Parathyroid adenoma (tissue), 2 donors: ENCODE measurements around the gene KIF23.

Source experiments
- H2AFZ ChIP-seq: fragments of 300-600 bp; sonication (generic); one replicate; pipeline ENCODE4 v1.7.0; 2017; ENCODE audit warnings: antibody characterized with exemption, mild to moderate bottlenecking
- H3K27ac ChIP-seq: fragments of 300-600 bp; sonication (generic); one replicate; pipeline ENCODE4 v1.7.0; 2017
- H3K27me3 ChIP-seq: fragments of 300-600 bp; sonication (generic); one replicate; pipeline ENCODE4 v1.7.0; 2017; ENCODE audit warnings: low read length; ENCODE audit not compliant: control insufficient read depth, insufficient read depth
- H3K36me3 ChIP-seq: fragments of 300-600 bp; sonication (generic); one replicate; pipeline ENCODE4 v1.7.0; 2017; ENCODE audit warnings: low read length; ENCODE audit not compliant: control insufficient read depth, insufficient read depth
- H3K4me1 ChIP-seq: fragments of 300-600 bp; sonication (generic); one replicate; pipeline ENCODE4 v1.7.0; 2017; ENCODE audit warnings: control low read depth
- H3K4me2 ChIP-seq: fragments of 300-600 bp; sonication (generic); one replicate; pipeline ENCODE4 v1.7.0; 2017; ENCODE audit warnings: low read length
- H3K4me3 ChIP-seq: fragments of 300-600 bp; sonication (generic); one replicate; pipeline ENCODE4 v1.7.0; 2017; ENCODE audit warnings: low read depth, low read length
- H3K79me2 ChIP-seq: fragments of 300-600 bp; sonication (generic); one replicate; pipeline ENCODE4 v1.7.0; 2017; ENCODE audit warnings: control low read depth
- H3K9ac ChIP-seq: fragments of 300-600 bp; sonication (generic); one replicate; pipeline ENCODE4 v1.7.0; 2017; ENCODE audit warnings: mild to moderate bottlenecking
- H3K9me3 ChIP-seq: fragments of 300-600 bp; sonication (generic); one replicate; pipeline ENCODE4 v1.7.0; 2017; ENCODE audit warnings: low read length; ENCODE audit not compliant: control insufficient read depth
- CTCF ChIP-seq: fragments of 300-600 bp; sonication (generic); IDR thresholded peaks from one replicate; pipeline ENCODE4 v1.7.0; 2017; ENCODE audit warnings: antibody characterized with exemption, mild to moderate bottlenecking
- donor health status: primary hyperparathyroidism.

Gene KIF23

DNA sequence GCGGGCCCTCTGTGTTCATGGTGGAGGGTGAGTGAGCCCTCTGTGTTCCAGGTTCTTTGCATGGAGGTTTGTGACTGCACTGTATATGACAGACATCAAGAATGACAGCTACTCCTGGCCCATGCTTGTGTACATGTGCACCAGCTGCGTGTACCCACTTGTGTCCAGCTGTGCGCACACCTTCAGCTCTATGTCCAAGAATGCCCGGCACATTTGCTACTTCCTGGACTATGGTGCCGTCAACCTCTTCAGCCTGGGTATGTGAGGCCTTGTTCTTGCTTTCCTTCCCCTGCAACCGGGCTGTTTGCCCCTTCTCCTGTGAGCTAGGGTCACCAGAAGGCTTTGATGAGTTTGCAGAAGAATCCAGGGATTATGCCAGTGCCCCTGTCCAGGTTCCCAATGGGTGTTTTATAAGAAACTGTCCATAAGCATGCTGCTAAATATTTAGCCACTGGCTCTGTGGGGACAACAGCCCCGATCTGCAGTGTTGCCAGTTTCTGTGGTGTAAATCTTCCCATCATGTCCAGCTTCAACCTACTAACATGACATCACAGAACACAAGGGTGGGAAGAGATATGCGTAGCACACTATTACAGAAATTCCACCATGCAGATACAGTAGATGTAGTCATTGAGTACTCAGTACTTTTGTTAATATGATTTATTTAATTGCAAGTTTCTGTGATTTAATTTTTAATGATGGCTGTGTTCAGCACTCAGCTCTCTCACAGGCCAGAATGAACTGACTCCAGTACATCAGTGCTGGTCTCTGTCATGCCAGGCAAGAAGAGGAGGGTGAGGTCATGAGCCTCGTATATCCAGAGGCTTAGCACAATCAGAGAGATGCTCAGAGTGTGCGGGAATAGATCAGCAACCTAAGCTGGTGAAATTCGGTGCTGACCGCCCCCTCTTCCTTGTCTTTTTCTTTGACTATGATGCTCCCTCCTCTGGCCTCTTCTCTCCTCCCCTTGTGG lies 29.2 kb upstream of the KIF23 start:
- Histone ChIP-seq H3K27ac (no peak overlapping the region), H3K4me2 (no peak overlapping the region), H3K27me3 (no peaks in the 10 kb centered on the region), H3K9me3 (no peaks in the 10 kb centered on the region), H3K9ac (no peak overlapping the region), H3K36me3 (no peaks in the 10 kb centered on the region), H3K79me2 (no peaks in the 10 kb centered on the region), H3K4me3 (no peak overlapping the region), H2AFZ (no peak overlapping the region), H3K4me1 (peaks cover 7% of the 10 kb centered on the region)
- TF ChIP-seq CTCF = no peak

DNA sequence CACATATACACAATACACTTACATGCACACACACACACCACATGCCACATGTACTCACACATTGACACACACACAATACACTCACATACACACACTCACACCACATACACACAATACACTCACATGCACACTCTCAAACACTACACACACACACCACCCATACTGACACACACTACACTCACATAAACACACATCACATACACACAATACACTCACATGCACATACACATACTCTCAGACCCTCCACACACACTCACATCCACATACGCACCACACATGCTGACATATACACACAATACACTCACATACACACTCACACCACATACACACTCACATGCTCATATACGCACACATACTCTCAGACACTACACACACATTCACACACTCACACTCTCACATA lies 28.3 kb upstream of the KIF23 start:
- Histone ChIP-seq H3K4me1 (peaks cover 12% of the 10 kb centered on the region), H3K9me3 (no peaks in the 10 kb centered on the region), H3K27ac (no peak overlapping the region), H2AFZ (no peak overlapping the region), H3K4me3 (no peak overlapping the region), H3K9ac (no peak overlapping the region), H3K27me3 (no peaks in the 10 kb centered on the region), H3K36me3 (no peaks in the 10 kb centered on the region), H3K79me2 (no peaks in the 10 kb centered on the region), H3K4me2 (no peak overlapping the region)
- no peak for TF ChIP-seq CTCF

DNA sequence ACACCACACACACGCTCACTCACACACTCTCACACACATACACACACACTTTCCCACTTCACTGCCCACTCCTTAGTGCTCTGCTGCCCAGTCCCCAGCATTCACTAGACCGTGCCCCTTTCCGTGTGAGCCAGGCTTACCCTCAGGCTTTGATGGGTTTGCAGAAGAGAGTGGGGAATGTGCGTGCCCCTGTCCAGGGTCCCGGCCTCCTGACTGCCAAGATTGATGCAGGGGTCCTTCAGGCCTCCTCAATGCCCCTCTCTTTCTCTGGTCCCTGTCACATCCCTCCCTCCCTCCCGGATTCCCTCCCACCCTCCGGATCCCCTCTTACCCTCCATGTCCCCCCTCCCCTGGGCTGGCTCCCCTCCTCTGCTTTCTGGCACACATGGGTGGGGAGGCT lies 27.9 kb upstream of the KIF23 start:
- Histone ChIP-seq H3K9ac (no peak overlapping the region), H3K27me3 (no peaks in the 10 kb centered on the region), H3K4me1 (peaks cover 14% of the 10 kb centered on the region), H3K9me3 (no peaks in the 10 kb centered on the region), H3K4me3 (no peak overlapping the region), H2AFZ (no peak overlapping the region), H3K27ac (no peak overlapping the region), H3K79me2 (no peaks in the 10 kb centered on the region), H3K36me3 (no peaks in the 10 kb centered on the region), H3K4me2 (no peak overlapping the region)
- no peak for TF ChIP-seq CTCF

DNA sequence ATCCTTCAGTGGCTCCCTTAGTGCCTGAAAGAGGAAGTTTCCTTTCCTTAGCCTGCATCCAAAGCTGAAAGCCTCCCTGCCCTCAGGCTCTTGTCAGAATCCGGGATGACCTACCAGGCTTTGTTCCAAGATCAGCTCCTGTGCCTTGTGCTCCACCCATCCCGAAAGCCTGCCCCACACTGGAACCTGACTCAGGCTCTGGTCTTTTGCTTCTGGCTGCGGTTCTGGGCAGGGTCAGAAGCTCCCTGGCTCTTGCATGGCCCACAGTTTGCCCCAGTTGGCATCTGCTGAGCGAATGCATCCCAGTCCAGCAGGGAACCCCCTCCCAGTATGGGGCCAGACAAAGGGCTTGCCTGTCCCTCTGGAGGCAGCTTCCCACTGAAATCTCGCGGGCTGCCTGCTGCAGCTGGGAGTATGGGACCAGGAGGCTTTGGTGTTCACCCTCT lies 25.9 kb upstream of the KIF23 start:
- Histone ChIP-seq H3K79me2 (no peaks in the 10 kb centered on the region), H3K4me3 (no peak overlapping the region), H3K27ac (no peak overlapping the region), H2AFZ (no peak overlapping the region), H3K36me3 (no peaks in the 10 kb centered on the region), H3K27me3 (no peaks in the 10 kb centered on the region), H3K9ac (no peak overlapping the region), H3K9me3 (no peaks in the 10 kb centered on the region), H3K4me2 (no peak overlapping the region), H3K4me1 (peaks cover 23% of the 10 kb centered on the region)
- no peak for TF ChIP-seq CTCF
